Keratinocyte (primary cell): Measurements from ENCODE around the gene SAMD4A. TPM values are rescaled to one million over a fixed set of nuclear protein-coding genes. Genes with fewer than 3 reads are reported as not detected.

Source experiments
- DNase-seq: peaks from one replicate; pipeline ENCODE4 v3.0.0-alpha.2; 2011; ENCODE audit warnings: low read depth, missing footprints, low spot score
- FAIRE-seq: peaks from 2 replicates; lab custom pipeline; 2011; peaks lifted over from hg19 to GRCh38; lab: Jason Lieb, UNC
- H2AFZ ChIP-seq: 2 replicates; pipeline ENCODE4 v1.6.0; 2012; ENCODE audit warnings: low read length, control low read depth, inconsistent platforms; ENCODE audit not compliant: control insufficient read depth
- H3K27ac ChIP-seq: 2 replicates; pipeline ENCODE4 v1.5.1; 2011; ENCODE audit warnings: low read length; ENCODE audit not compliant: control insufficient read depth, insufficient read depth
- H3K27me3 ChIP-seq: 3 replicates; pipeline ENCODE4 v1.6.0; 2011; ENCODE audit warnings: low read length; ENCODE audit not compliant: control insufficient read depth, insufficient read depth; ENCODE audit errors: extremely low read depth
- H3K36me3 ChIP-seq, 2 experiments: 2 replicates in 1 of 2; 3 replicates in 1 of 2; pipeline ENCODE4 v1.5.1; 2011; ENCODE audit warnings: low read length in 2 of 2, mild to moderate bottlenecking in 1 of 2; ENCODE audit not compliant: control insufficient read depth in 2 of 2, insufficient read depth in 2 of 2; ENCODE audit errors: extremely low read depth in 1 of 2
- H3K4me1 ChIP-seq: 3 replicates; pipeline ENCODE4 v1.5.1; 2011; ENCODE audit warnings: low read length; ENCODE audit not compliant: control insufficient read depth, insufficient read depth; ENCODE audit errors: extremely low read depth
- H3K4me2 ChIP-seq: 3 replicates; pipeline ENCODE4 v1.6.0; 2011; ENCODE audit warnings: low read depth, low read length; ENCODE audit not compliant: control insufficient read depth, insufficient read depth; ENCODE audit errors: extremely low read depth
- H3K4me3 ChIP-seq, 3 experiments: fragments of 200-600 bp in 1 of 3; sonication (generic) in 1 of 3; 2 replicates in 2 of 3; 3 replicates in 1 of 3; pipeline ENCODE4 v1.5.1; 2011 to 2016; ENCODE audit warnings: low read length in 3 of 3, mild to moderate bottlenecking in 3 of 3, control low read depth in 2 of 3, inconsistent platforms in 1 of 3, low read depth in 1 of 3, mixed read lengths in 1 of 3, mixed run types in 1 of 3, moderate library complexity in 1 of 3; ENCODE audit not compliant: control insufficient read depth in 2 of 3, insufficient read depth in 2 of 3; ENCODE audit errors: extremely low read depth in 1 of 3
- H3K79me2 ChIP-seq: 2 replicates; pipeline ENCODE4 v1.6.0; 2012; ENCODE audit warnings: low read length; ENCODE audit not compliant: control insufficient read depth, insufficient read depth
- H3K9ac ChIP-seq: 3 replicates; pipeline ENCODE4 v1.6.0; 2011; ENCODE audit warnings: low read length; ENCODE audit not compliant: control insufficient read depth, insufficient read depth; ENCODE audit errors: extremely low read depth
- H3K9me1 ChIP-seq: 3 replicates; pipeline ENCODE4 v1.6.0; 2011; ENCODE audit warnings: low read length; ENCODE audit not compliant: control insufficient read depth, insufficient read depth; ENCODE audit errors: extremely low read depth
- H3K9me3 ChIP-seq: 2 replicates; pipeline ENCODE4 v1.5.1; 2012; ENCODE audit warnings: low read depth, low read length; ENCODE audit not compliant: control insufficient read depth
- H4K20me1 ChIP-seq: 3 replicates; pipeline ENCODE4 v1.6.0; 2011; ENCODE audit warnings: low read length; ENCODE audit not compliant: control insufficient read depth, insufficient read depth; ENCODE audit errors: extremely low read depth
- EZH2 ChIP-seq: IDR thresholded peaks from one replicate; pipeline ENCODE4 v1.6.1; 2012; ENCODE audit warnings: inconsistent platforms, mild to moderate bottlenecking, low read length, moderate library complexity
- dilution Hi-C: fragments of 300-500 bp; cut with MboI; formaldehyde crosslinking; loops from one replicate; pipeline ENCODE4 v1.7.0; 2020; ENCODE audit warnings: low sequenced_read_pairs; ENCODE audit not compliant: extremely low pct_ligation_motif_present
- polyA plus RNA-seq, 5 experiments: library from polyadenylated mRNA; depleted of rRNA in 3 of 5; stranded (reverse) in 3 of 5; stranded (forward) in 1 of 5; unstranded in 1 of 5; fragments of >200 nt; gene quantifications; 1 replicate in 1 of 5; 2 replicates in 3 of 5; 3 replicates in 1 of 5; pipeline versions ENCODE4 v1.2.1 to v1.2.3, GENCODE V29; 2011 to 2012; ENCODE audit warnings: missing spikeins in 2 of 5, low read depth in 1 of 5, low replicate concordance in 1 of 5
- TF ChIP-seq, protein P1 (sequence below), 3 experiments: IDR thresholded peaks in 1 of 3; conservative IDR thresholded peaks in 1 of 3; optimal IDR thresholded peaks in 1 of 3; 2 replicates in 2 of 3; 3 replicates in 1 of 3; pipeline versions ENCODE3 to v1.5.1; 2011; ENCODE audit warnings: low read length in 3 of 3, mild to moderate bottlenecking in 3 of 3, moderate library complexity in 2 of 3, control low read depth in 1 of 3, inconsistent platforms in 1 of 3; ENCODE audit not compliant: insufficient read depth in 2 of 3; ENCODE audit errors: extremely low read depth in 1 of 3

Gene SAMD4A
- polyA plus RNA-seq, 1 donor (not counting 4 experiments of a cell fraction or from before 2014, with no cell fraction given), result 16.2 TPM

DNA sequence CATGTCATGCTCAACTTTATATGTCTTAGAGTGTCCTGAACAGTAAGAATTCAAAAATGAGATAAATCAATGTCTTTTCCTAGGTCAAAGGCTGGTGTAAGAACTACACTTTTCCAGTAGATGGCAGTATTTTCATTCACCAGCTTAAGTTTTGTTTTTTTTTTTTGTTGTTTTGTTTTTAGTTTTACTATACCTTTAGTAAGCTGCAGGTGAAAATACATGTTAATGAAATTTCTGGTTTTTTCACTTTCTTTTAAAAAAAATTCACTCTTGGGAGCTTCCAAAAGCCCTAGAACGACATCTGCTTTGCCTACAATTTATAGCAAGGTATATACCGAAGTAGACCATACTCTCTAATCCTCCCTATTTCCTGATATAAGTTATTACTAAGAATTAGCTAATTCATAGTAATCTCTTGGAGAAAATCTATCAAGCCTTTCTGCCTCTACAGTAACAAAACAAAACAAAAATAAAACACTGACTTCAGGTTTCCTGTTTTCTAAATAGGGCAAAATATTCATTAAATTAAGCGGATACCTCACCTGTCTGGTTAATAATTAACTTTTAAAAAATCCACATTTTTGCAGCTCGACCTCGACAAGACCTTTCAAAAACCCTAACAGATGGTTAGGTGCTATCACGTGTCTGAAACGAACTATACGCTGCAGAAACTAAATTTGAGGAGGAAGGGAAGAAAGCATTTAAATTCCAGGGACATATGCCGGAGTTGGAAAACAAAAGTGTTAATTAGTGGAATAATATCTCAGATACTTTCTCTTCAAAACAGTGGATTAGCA is 2.7 kb upstream of the SAMD4A start:
- Histone ChIP-seq H3K36me3 (peaks cover 1% of the 10 kb centered on the region in 2 experiments), H3K9me1 (no peaks in the 10 kb centered on the region), H2AFZ (no peak overlapping the region), H3K79me2 (peaks cover 21% of the 10 kb centered on the region), H3K9me3 (no peaks in the 10 kb centered on the region), H3K4me1 (peaks cover 16% of the 10 kb centered on the region), H3K4me2 (peak overlapping the region; percentile 58), H3K4me3 (peak overlapping the region; percentile 26 to 91 (median 85)), H3K27me3 (no peaks in the 10 kb centered on the region), H3K27ac (peak overlapping the region; percentile 78), H4K20me1 (no peaks in the 10 kb centered on the region), H3K9ac (peak overlapping the region; percentile 90)
- TF ChIP-seq, protein P1, sequence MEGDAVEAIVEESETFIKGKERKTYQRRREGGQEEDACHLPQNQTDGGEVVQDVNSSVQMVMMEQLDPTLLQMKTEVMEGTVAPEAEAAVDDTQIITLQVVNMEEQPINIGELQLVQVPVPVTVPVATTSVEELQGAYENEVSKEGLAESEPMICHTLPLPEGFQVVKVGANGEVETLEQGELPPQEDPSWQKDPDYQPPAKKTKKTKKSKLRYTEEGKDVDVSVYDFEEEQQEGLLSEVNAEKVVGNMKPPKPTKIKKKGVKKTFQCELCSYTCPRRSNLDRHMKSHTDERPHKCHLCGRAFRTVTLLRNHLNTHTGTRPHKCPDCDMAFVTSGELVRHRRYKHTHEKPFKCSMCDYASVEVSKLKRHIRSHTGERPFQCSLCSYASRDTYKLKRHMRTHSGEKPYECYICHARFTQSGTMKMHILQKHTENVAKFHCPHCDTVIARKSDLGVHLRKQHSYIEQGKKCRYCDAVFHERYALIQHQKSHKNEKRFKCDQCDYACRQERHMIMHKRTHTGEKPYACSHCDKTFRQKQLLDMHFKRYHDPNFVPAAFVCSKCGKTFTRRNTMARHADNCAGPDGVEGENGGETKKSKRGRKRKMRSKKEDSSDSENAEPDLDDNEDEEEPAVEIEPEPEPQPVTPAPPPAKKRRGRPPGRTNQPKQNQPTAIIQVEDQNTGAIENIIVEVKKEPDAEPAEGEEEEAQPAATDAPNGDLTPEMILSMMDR (optimal IDR thresholded peaks at IDR 0.05 in 1 of 3, IDR thresholded peaks at IDR 0.05 in 1 of 3, conservative IDR thresholded peaks at IDR 0.05 in 1 of 3; ENCODE audit: extremely low read depth in 1 of 3, insufficient read depth in 2 of 3, low read length in 3 of 3), result peak in 2 of 3 experiments; percentile 64 to 69
- TF ChIP-seq EZH2, result no peak
- FAIRE-seq (peak; percentile 60), DNase-seq (no peak)
- dilution Hi-C loops, result no loop called here

DNA sequence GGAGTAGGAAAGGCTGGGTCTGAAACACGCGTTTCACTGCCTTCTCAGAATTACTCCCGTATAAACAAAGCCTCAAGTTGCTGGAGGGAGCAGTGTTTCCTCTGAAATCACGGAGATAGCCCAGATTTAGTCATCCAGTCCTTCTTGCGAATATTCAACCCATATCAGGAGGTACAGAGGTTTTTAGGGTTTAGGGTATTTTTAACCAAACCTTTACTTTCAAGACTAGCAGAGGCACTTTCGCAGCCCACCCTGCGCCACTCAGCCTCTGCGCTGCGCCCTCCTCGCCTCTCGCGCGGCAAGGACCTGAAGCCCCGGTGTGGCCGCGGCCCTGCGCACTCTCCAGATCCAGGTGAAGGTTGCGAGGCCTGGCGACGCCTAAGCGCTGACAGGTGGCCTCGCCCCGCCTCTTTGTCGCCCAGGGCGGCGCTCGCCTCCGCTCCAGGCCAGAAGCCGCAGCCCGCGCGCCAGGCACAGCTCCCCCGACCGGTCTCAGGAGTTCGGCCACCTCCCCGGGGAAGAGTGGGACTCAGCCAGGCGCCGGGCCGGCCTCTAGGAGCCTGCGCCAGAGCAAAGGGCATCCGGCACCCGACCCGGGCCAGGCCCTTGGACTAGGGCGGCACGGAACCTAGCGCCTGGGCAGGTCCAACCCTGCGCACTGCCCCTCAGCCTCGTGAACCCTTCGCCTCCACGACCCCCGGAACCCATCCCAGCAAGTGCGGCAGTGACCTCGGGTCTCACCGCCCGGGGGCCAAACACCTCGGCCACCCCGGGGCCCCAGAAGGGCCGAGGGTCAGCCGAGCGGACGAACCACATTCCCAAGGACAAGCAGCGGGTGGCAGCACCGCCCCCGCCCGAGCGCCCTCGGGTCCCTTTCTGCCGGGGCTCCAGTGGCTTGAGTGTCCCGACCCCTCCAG is 1.8 kb upstream of the SAMD4A start:
- Histone ChIP-seq H3K9me3 (no peaks in the 10 kb centered on the region), H3K27me3 (no peaks in the 10 kb centered on the region), H3K9me1 (no peaks in the 10 kb centered on the region), H3K9ac (peak overlapping the region; percentile 90), H4K20me1 (no peaks in the 10 kb centered on the region), H3K79me2 (peaks cover 29% of the 10 kb centered on the region), H2AFZ (peak overlapping the region; percentile 76), H3K4me3 (peak overlapping the region; percentile 76 to 91 (median 85)), H3K4me1 (peaks cover 25% of the 10 kb centered on the region), H3K27ac (peak overlapping the region; percentile 78), H3K4me2 (peak overlapping the region; percentile 58), H3K36me3 (peaks cover 1 to 6% of the 10 kb centered on the region in 2 experiments)
- DNase-seq, result no peak
- dilution Hi-C loops, result no loop called here
- TF ChIP-seq EZH2, result no peak
- TF ChIP-seq, protein P1 (optimal IDR thresholded peaks at IDR 0.05 in 1 of 3, IDR thresholded peaks at IDR 0.05 in 1 of 3, conservative IDR thresholded peaks at IDR 0.05 in 1 of 3; ENCODE audit: extremely low read depth in 1 of 3, insufficient read depth in 2 of 3, low read length in 3 of 3), result peak in 1 of 3 experiments; percentile 23
- FAIRE-seq, result peak; percentile 26
